IMR-90 (cell line): ENCODE results near the gene CCT5. TPM values are rescaled to one million over a fixed set of nuclear protein-coding genes. Genes with fewer than 3 reads are reported as not detected.

ENCODE experiments used
- ATAC-seq: fragments of 200-7000 bp; cut with Tn5 transposase; 2 replicates; pipeline ENCODE4 v1.9.1; 2020; ENCODE audit warnings: low read depth, mild to moderate bottlenecking, moderate library complexity
- BruUV-seq: library from RNA; stranded (reverse); fragments of 400-500 nt; replicated peaks from 2 replicates; lab custom pipeline; 2021; lab: Mats Ljungman, UMichigan
- CTCF ChIA-PET: fragments of 300-600 bp; formaldehyde crosslinking; extraction: SDS; loops from one replicate; lab custom pipeline; 2021; ENCODE audit warnings: antibody characterized with exemption; lab: Yijun Ruan, JAX
- POLR2A ChIA-PET: fragments of 300-600 bp; sonication (Branson Sonifier 250); formaldehyde crosslinking; loops from one replicate; lab custom pipeline; 2022; ENCODE audit warnings: antibody characterized with exemption; ENCODE audit not compliant: unreplicated experiment; lab: Charles Lee
- DNase-seq: peaks from one replicate; pipeline ENCODE4 v3.0.0; 2013
- H2AFZ ChIP-seq: replicated peaks from 2 replicates; pipeline ENCODE3; 2013; ENCODE audit warnings: low read length, mild to moderate bottlenecking; ENCODE audit not compliant: poor library complexity
- H2AK5ac ChIP-seq: 2 replicates; pipeline ENCODE4 v1.6.1; 2013; ENCODE audit warnings: low read depth, low read length, inconsistent platforms
- H2AK9ac ChIP-seq: replicated peaks from 2 replicates; pipeline ENCODE3; 2013; ENCODE audit warnings: mild to moderate bottlenecking, low read depth, low read length, moderate library complexity; ENCODE audit not compliant: poor library complexity
- H2BK120ac ChIP-seq: 2 replicates; pipeline ENCODE4 v1.6.1; 2013; ENCODE audit warnings: low read depth, low read length, inconsistent platforms
- H2BK15ac ChIP-seq: 3 replicates; pipeline ENCODE4 v1.6.1; 2013; ENCODE audit warnings: low read depth, low read length, inconsistent platforms
- H2BK20ac ChIP-seq: 2 replicates; pipeline ENCODE4 v1.6.1; 2013; ENCODE audit warnings: low read depth, mild to moderate bottlenecking, inconsistent platforms, low read length, moderate library complexity
- H2BK5ac ChIP-seq: 2 replicates; pipeline ENCODE4 v1.6.1; 2013; ENCODE audit warnings: mild to moderate bottlenecking, low read depth, low read length, inconsistent platforms; ENCODE audit not compliant: poor library complexity, severe bottlenecking
- H3K14ac ChIP-seq: replicated peaks from 2 replicates; pipeline ENCODE4 v1.6.1; 2013; ENCODE audit warnings: low read depth, low read length, inconsistent platforms
- H3K18ac ChIP-seq: 2 replicates; pipeline ENCODE4 v1.6.1; 2013; ENCODE audit warnings: low read depth, low read length, control low read depth
- H3K23ac ChIP-seq: 2 replicates; pipeline ENCODE4 v1.6.1; 2013; ENCODE audit warnings: low read depth, low read length, inconsistent platforms
- H3K27ac ChIP-seq: 2 replicates; pipeline ENCODE4 v1.5.1; 2013; ENCODE audit warnings: mild to moderate bottlenecking, control low read depth, low read length; ENCODE audit not compliant: insufficient read depth
- H3K27me3 ChIP-seq: 2 replicates; pipeline ENCODE4 v1.6.1; 2013; ENCODE audit warnings: low read length; ENCODE audit not compliant: control insufficient read depth, insufficient read depth
- H3K36me3 ChIP-seq: 2 replicates; pipeline ENCODE4 v1.6.1; 2013; ENCODE audit warnings: low read length, mixed read lengths; ENCODE audit not compliant: control insufficient read depth, insufficient read depth
- H3K4ac ChIP-seq: 2 replicates; pipeline ENCODE4 v1.6.1; 2013; ENCODE audit warnings: low read depth, low read length, inconsistent platforms
- H3K4me1 ChIP-seq: 2 replicates; pipeline ENCODE4 v1.6.1; 2013; ENCODE audit warnings: low read length, mixed read lengths; ENCODE audit not compliant: control insufficient read depth, insufficient read depth
- H3K4me2 ChIP-seq: 2 replicates; pipeline ENCODE4 v1.6.1; 2013; ENCODE audit warnings: low read depth, mild to moderate bottlenecking, control low read depth, low read length, moderate library complexity
- H3K4me3 ChIP-seq: 2 replicates; pipeline ENCODE4 v1.5.1; 2013; ENCODE audit warnings: low read depth, mild to moderate bottlenecking, control low read depth, low read length, moderate library complexity; ENCODE audit not compliant: insufficient read depth
- H3K56ac ChIP-seq: 2 replicates; pipeline ENCODE4 v1.6.1; 2013; ENCODE audit warnings: low read length, inconsistent platforms; ENCODE audit not compliant: insufficient read depth; ENCODE audit errors: extremely low read depth
- H3K79me1 ChIP-seq, 2 experiments: 2 replicates each; pipeline ENCODE4 v1.6.1; 2013; ENCODE audit warnings: low read length in 2 of 2, inconsistent platforms in 1 of 2, low read depth in 1 of 2
- H3K9ac ChIP-seq: 2 replicates; pipeline ENCODE4 v1.6.1; 2013; ENCODE audit warnings: low read depth, low read length, control low read depth
- H3K9me1 ChIP-seq: 2 replicates; pipeline ENCODE4 v1.6.1; 2013; ENCODE audit warnings: low read length, inconsistent platforms; ENCODE audit not compliant: insufficient read depth
- H3K9me3 ChIP-seq: 2 replicates; pipeline ENCODE4 v1.6.1; 2013; ENCODE audit warnings: low read length; ENCODE audit not compliant: control insufficient read depth, insufficient read depth
- H4K20me1 ChIP-seq: 2 replicates; pipeline ENCODE4 v1.6.1; 2013; ENCODE audit warnings: low read length, inconsistent platforms; ENCODE audit not compliant: insufficient read depth
- H4K5ac ChIP-seq: 2 replicates; pipeline ENCODE4 v1.6.1; 2013; ENCODE audit warnings: mild to moderate bottlenecking, low read depth, low read length, control low read depth
- H4K8ac ChIP-seq, 2 experiments: 2 replicates each; pipeline ENCODE4 v1.6.1; 2013; ENCODE audit warnings: low read depth in 2 of 2, low read length in 2 of 2, control low read depth in 1 of 2, inconsistent platforms in 1 of 2
- H4K91ac ChIP-seq: 2 replicates; pipeline ENCODE4 v1.6.1; 2013; ENCODE audit warnings: low read depth, low read length, inconsistent platforms; ENCODE audit not compliant: insufficient read depth
- CHD1 ChIP-seq: IDR thresholded peaks from 2 replicates; pipeline ENCODE4 v1.6.1; 2012; ENCODE audit warnings: low read depth, low read length, improper control_type of control experiment
- FOS ChIP-seq: fragments of 150-350 bp; IDR thresholded peaks from 2 replicates; pipeline ENCODE4 v1.6.1; 2016; ENCODE audit warnings: low read depth, low read length
- MAFK ChIP-seq: IDR thresholded peaks from 2 replicates; pipeline ENCODE4 v1.6.1; 2012; ENCODE audit warnings: low read depth, low read length, improper control_type of control experiment
- MAZ ChIP-seq: IDR thresholded peaks from 2 replicates; pipeline ENCODE4 v1.6.1; 2012; ENCODE audit warnings: low read depth, mild to moderate bottlenecking, low read length, improper control_type of control experiment, moderate library complexity, borderline replicate concordance
- MXI1 ChIP-seq: IDR thresholded peaks from 2 replicates; pipeline ENCODE4 v1.6.1; 2012; ENCODE audit warnings: low read depth, mild to moderate bottlenecking, low read length, moderate library complexity, borderline replicate concordance
- POLR2A ChIP-seq: IDR thresholded peaks from 2 replicates; pipeline ENCODE4 v1.6.1; 2012; ENCODE audit warnings: mild to moderate bottlenecking, low read depth, low read length
- WGBS, 2 experiments: methylation state at CpG; one replicate each; pipeline versions ENCODE4 v1.1.5 to v1.1.7; 2013; ENCODE audit warnings: missing lambda C conversion rate in 2 of 2; ENCODE audit not compliant: insufficient read length in 1 of 2; ENCODE audit errors: extremely low coverage in 2 of 2; 5-methylcytosine and 5-hydroxymethylcytosine counted together
- dilution Hi-C: fragments of 300-500 bp; cut with HindIII; formaldehyde crosslinking; loops from one replicate; pipeline ENCODE4 v1.14.3; 2018; ENCODE audit warnings: low sequenced_read_pairs; ENCODE audit not compliant: unreplicated experiment
- in situ Hi-C: fragments of 300-500 bp; cut with MboI; formaldehyde crosslinking; loops from 3 replicates; pipeline ENCODE4 v1.14.3; 2019; ENCODE audit warnings: low sequenced_read_pairs, inconsistent platforms, mixed read lengths
- intact Hi-C: fragments of 100-400 bp; cut with micrococcal nuclease; formaldehyde crosslinking; loops from 2 replicates; pipeline ENCODE4 v1.10.0; 2022
- polyA plus RNA-seq, 3 experiments: library from polyadenylated mRNA; depleted of rRNA; stranded (reverse); fragments of >200 nt; gene quantifications; 2 replicates each; pipeline ENCODE4 v1.2.3, GENCODE V29; 2012; ENCODE audit warnings: low replicate concordance in 1 of 3
- total RNA-seq: library from RNA; depleted of rRNA; stranded (reverse); fragments of >200 nt; gene quantifications from 2 replicates; pipeline ENCODE4 v1.2.3, GENCODE V29; 2012
- TF ChIP-seq, protein P1 (sequence below): conservative IDR thresholded peaks from 2 replicates; pipeline ENCODE4 v1.5.1; 2012; ENCODE audit warnings: mild to moderate bottlenecking, low read depth, low read length, improper control_type of control experiment

Gene CCT5
- total and polyA plus RNA-seq, 2 of the 4 experiments (the other 2 are of a cell fraction): 358 to 481 TPM

- peaks cover 8% of the 10 kb centered on the region for H3K4me1 ChIP-seq
- H3K79me1 ChIP-seq: peaks cover 9 to 59% of the 10 kb centered on the region in 2 experiments
- no peak overlapping the region for H3K56ac ChIP-seq
- peak overlapping the region; percentile 60 for H2AK9ac ChIP-seq
- H3K4ac ChIP-seq: peak overlapping the region; percentile 98
- peak overlapping the region; percentile 89 for H3K27ac ChIP-seq
- no peak overlapping the region for H2BK120ac ChIP-seq
- CTCF ChIA-PET: interaction anchor here (0.6 to 1.0 kb wide), 2 partner anchors 10 to 701 kb away, joined by 5 read pairs; no protein-coding TSS in a partner anchor
- no peak overlapping the region for H2BK20ac ChIP-seq
- peak overlapping the region; percentile 38 for H4K91ac ChIP-seq
- BruUV-seq: TSS peak; percentile 54
- H3K4me3 ChIP-seq: peak overlapping the region; percentile 92
- H3K23ac ChIP-seq: no peak overlapping the region
- H2AFZ ChIP-seq: no peak overlapping the region
- H3K9me1 ChIP-seq: peaks cover 9% of the 10 kb centered on the region; the same call in 1 of the 2 replicates
- H3K36me3 ChIP-seq: peaks cover 4% of the 10 kb centered on the region; the same call in 1 of the 2 replicates
- peak overlapping the region; percentile 99; the same call in 1 of the 2 replicates for H3K14ac ChIP-seq
- WGBS, 2 experiments: 90% methylated on average over 12 of the region's 29 CpGs; no CpG with 5 or more reads in 1 of the 2 experiments
- in situ Hi-C loops (no loop called here), dilution Hi-C loops (no loop called here), intact Hi-C loops (loop anchor here (2.0 kb wide), 1 partner anchor 702 kb away; the partner anchor contains the start of gene SEMA5A)
- ATAC-seq (no peak), DNase-seq (no peak)
- H3K4me2 ChIP-seq: peak overlapping the region; percentile 98
- no peak overlapping the region; the same call in 1 of the 2 replicates for H3K18ac ChIP-seq
- no peak overlapping the region; the same call in 2 of the 3 replicates for H2BK15ac ChIP-seq
- peak overlapping the region; percentile 87 for H2BK5ac ChIP-seq
- H3K27me3 ChIP-seq: no peaks in the 10 kb centered on the region
- peaks cover 31% of the 10 kb centered on the region for H4K20me1 ChIP-seq
- H2AK5ac ChIP-seq: peak overlapping the region; percentile 95
- H4K5ac ChIP-seq: no peak overlapping the region
- H4K8ac ChIP-seq: peak overlapping the region; percentile 69 to 96; a peak in 2 of 4 replicates
- TF ChIP-seq MAZ (no peak), CHD1 (no peak), MAFK (no peak), POLR2A (no peak), FOS (no peak), MXI1 (no peak)
- TF ChIP-seq, protein P1, sequence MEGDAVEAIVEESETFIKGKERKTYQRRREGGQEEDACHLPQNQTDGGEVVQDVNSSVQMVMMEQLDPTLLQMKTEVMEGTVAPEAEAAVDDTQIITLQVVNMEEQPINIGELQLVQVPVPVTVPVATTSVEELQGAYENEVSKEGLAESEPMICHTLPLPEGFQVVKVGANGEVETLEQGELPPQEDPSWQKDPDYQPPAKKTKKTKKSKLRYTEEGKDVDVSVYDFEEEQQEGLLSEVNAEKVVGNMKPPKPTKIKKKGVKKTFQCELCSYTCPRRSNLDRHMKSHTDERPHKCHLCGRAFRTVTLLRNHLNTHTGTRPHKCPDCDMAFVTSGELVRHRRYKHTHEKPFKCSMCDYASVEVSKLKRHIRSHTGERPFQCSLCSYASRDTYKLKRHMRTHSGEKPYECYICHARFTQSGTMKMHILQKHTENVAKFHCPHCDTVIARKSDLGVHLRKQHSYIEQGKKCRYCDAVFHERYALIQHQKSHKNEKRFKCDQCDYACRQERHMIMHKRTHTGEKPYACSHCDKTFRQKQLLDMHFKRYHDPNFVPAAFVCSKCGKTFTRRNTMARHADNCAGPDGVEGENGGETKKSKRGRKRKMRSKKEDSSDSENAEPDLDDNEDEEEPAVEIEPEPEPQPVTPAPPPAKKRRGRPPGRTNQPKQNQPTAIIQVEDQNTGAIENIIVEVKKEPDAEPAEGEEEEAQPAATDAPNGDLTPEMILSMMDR: no peak
- peak overlapping the region; percentile 94 for H3K9ac ChIP-seq
- POLR2A ChIA-PET: no interaction called here
- H3K9me3 ChIP-seq: no peaks in the 10 kb centered on the region
Observed at GRCh38 chr5:10248378-10249260, 1.5 kb upstream of the CCT5 start.
